ENCODE data around the gene MESD. TPM values are rescaled to one million over a fixed set of nuclear protein-coding genes. Genes with fewer than 3 reads are reported as not detected.

MESD gene
- total and polyA plus RNA-seq, 9 of the 15 experiments (the other 6 are each of a cell fraction or from before 2014, with no cell fraction given), result 11.3 to 39.7 (median 22.8) TPM

GRCh38 chr15:80969316-80969715, 20.3 kb downstream of the MESD start (continued):
- TF ChIP-seq RREB1 (CRISPR knock-in tag; IDR thresholded peaks at IDR 0.05) (no peak), NR2C2 (CRISPR knock-in tag; IDR thresholded peaks at IDR 0.05) (no peak), NR2C2 (tag; IDR thresholded peaks at IDR 0.05) (no peak), ETS2 (tag; IDR thresholded peaks at IDR 0.05; ENCODE audit: borderline replicate concordance, poor library complexity, severe bottlenecking) (no peak), ZBTB49 (CRISPR knock-in tag; IDR thresholded peaks at IDR 0.05; ENCODE audit: borderline replicate concordance) (no peak), ESRRB (CRISPR knock-in tag; IDR thresholded peaks at IDR 0.05; ENCODE audit: borderline replicate concordance) (no peak), ZNF212 (CRISPR knock-in tag; IDR thresholded peaks at IDR 0.05) (no peak)
